GM19467 (cell line): ENCODE data around the gene HSPB6.
A peak's percentile ranks its signal among the peaks of the same experiment; 100 is the strongest.

Experiments used
- ATAC-seq: cut with Tn5 transposase; IDR thresholded peaks from one replicate; pipeline ENCODE4 v1.9.1; 2021; ENCODE audit warnings: mild to moderate bottlenecking, moderate library complexity; ENCODE audit not compliant: unreplicated experiment

Gene HSPB6

GRCh38 chr19:35746531-35746930 lies 10.3 kb downstream of the HSPB6 start:
- no peak for ATAC-seq

- no peak for ATAC-seq
These were observed 10.8 kb downstream of the HSPB6 start for GRCh38 chr19:35746087-35746462.

DNA sequence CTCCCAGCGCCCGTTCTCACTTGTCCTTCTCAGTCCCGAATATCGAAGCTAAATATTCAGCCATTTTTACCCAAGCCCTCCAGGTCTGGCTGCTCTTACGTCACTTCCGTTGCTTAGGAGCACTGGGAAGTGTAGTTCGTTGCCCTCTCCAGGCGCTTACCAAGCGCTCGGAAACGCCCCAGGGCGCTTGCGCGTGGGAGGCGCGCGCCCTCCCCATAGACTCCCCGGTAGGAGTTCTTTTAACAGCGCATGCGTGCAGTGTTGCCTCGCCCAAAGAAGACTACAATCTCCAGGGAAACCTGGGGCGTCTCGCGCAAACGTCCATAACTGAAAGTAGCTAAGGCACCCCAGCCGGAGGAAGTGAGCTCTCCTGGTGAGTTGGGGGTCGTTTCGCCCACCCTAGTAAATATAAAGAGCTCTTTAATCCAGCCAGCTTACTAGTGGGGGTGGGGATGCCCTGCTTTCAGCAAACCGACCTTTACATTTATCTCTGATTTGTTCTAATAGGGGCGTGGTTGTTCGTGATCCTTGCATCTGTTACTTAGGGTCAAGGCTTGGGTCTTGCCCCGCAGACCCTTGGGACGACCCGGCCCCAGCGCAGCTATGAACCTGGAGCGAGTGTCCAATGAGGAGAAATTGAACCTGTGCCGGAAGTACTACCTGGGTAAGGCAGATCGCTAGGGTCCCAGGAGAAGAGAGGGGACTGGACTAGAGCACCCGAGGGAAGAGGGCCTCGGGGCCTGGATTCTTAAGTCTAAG lies 11.3 kb downstream of the HSPB6 start, which contains the start of the genes PSENEN and U2AF1L4:
Gene PSENEN, plus strand, starts transcription at position 324 of the 759 bp plus-strand sequence. Its CDS starts 280 bp downstream, at position 604.
Gene U2AF1L4, minus strand, starts transcription at position 91 of the 759 bp plus-strand sequence. Its CDS starts 27 bp downstream, at position 64.
- peak; percentile 36 for ATAC-seq

GRCh38 chr19:35744430-35745327 lies 12.2 kb downstream of the HSPB6 start:
- peak; percentile 26 for ATAC-seq

- ATAC-seq, result no peak
These were observed 13.0 kb downstream of the HSPB6 start for GRCh38 chr19:35743640-35744429.

GRCh38 chr19:35742121-35742724 lies 14.6 kb downstream of the HSPB6 start, which contains the start of gene IGFLR1:
Gene IGFLR1 (minus strand): TSS chr19:35742452. CDS start chr19:35741180, 1,272 bp downstream.
- no peak for ATAC-seq

GRCh38 chr19:35741203-35741515 lies 15.7 kb downstream of the HSPB6 start:
- ATAC-seq, result no peak

DNA sequence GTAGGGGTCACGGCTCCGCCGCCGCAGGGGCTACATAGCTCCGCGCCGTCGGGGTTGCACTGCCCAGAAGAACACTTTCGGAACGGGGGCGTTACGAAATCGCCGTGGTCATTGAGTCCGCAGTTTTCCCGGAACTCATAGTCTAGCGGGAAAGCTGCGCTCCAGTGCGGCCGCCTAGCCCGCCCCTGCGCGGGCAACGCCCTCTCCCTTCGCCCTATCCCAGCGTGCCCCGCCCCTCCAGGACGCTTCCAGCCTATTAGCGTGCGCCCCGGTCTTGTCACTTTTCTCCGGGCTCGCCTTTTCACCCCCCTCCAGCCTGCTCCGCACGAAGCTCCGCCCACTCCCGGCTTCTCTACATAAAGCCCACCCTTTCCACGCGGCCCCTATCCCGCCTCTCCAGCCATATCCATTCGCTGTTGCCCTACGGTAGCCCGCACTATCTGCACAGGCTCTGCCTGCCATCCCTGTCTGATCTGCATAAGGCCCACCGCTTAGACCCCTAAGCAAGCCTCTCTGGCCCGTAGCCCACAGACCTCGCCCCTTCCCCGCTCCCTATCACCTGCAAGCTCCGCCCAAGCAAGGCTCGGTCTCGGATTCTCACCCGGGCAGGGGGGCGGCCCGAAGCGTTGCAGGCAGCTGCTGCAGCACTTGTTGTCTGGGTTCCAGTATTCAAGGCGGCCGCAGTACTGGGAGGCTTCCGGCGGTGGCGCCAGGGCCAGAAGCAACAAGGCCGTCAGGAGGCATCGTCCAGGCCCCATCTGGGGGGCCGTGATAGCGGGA lies 16.2 kb downstream of the HSPB6 start:
- ATAC-seq, result peak; percentile 44

GRCh38 chr19:35740108-35740422 lies 16.8 kb downstream of the HSPB6 start:
- ATAC-seq, result no peak

DNA sequence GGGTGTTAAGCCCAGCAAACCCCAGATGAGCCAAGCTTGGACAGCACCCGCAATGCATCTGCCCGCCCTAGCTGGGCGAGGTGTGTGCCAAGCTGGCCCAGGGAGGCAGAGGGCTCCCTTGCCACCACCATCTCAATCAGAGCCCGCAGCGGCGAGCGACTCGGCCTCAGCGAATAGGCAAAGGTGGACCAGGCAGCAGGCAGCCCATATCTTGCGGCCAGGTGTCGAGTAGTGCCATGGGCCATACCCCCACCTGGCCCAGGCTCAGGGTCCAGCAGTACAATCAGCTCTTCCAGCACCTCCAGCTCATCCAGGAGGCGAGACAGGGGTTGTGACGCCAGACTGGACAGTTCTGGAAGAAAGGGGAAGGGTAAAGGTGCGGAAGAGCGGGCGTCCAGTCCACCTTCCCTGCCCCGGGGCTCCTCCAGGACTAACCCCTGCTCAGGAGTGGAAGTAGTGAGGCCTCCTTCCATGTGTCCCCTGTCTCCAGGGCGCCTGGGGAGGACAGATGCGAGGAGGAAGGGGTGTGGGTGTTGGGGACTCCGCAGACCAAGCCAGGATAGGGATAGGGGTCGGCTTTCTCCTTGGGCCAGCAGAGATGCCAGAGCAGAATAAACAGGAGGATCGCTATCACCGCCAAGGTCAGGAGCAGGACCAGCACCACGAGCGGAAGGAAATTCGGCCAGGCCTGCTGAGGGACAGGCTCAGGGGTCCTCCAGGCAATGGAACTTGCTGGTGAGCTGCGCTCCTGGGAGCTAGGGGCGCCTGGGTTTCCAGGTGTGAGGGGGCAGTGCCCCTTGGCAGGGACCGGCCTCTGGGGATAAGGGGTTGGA lies 17.3 kb downstream of the HSPB6 start:
- ATAC-seq, result no peak

- ATAC-seq, result no peak
These were observed 18.0 kb downstream of the HSPB6 start for GRCh38 chr19:35738887-35739229.

DNA sequence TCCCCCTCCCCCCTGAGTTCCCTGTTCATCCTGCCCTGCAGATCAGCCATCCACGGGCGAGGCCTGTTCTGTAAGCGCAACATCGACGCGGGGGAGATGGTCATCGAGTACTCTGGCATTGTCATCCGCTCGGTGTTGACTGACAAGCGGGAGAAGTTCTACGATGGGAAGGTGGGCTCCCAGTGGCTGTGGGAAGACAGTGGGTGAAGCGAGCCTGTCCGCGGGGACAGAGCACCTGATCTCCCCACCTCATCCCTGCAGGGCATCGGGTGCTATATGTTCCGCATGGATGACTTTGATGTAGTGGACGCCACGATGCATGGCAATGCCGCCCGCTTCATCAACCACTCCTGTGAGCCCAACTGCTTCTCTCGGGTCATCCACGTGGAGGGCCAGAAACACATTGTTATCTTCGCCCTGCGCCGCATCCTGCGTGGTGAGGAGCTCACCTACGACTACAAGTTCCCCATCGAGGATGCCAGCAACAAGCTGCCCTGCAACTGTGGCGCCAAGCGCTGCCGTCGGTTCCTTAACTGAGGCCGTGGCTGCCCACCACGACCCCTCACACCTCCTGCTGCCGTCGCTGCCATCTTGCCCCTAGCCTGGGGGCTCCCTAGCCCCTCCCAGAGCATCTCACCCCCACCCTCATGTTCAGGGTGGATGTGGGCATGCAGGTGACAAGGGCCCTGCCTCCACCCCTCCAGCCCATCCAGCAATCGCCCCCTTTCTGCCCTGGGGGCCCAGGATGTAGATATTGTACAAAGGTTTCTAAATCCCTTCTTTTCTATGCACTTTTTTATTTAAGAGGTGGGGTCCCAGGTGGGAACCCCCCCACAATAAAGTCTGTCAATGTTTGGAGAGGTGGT lies 18.6 kb downstream of the HSPB6 start:
- no peak for ATAC-seq

DNA sequence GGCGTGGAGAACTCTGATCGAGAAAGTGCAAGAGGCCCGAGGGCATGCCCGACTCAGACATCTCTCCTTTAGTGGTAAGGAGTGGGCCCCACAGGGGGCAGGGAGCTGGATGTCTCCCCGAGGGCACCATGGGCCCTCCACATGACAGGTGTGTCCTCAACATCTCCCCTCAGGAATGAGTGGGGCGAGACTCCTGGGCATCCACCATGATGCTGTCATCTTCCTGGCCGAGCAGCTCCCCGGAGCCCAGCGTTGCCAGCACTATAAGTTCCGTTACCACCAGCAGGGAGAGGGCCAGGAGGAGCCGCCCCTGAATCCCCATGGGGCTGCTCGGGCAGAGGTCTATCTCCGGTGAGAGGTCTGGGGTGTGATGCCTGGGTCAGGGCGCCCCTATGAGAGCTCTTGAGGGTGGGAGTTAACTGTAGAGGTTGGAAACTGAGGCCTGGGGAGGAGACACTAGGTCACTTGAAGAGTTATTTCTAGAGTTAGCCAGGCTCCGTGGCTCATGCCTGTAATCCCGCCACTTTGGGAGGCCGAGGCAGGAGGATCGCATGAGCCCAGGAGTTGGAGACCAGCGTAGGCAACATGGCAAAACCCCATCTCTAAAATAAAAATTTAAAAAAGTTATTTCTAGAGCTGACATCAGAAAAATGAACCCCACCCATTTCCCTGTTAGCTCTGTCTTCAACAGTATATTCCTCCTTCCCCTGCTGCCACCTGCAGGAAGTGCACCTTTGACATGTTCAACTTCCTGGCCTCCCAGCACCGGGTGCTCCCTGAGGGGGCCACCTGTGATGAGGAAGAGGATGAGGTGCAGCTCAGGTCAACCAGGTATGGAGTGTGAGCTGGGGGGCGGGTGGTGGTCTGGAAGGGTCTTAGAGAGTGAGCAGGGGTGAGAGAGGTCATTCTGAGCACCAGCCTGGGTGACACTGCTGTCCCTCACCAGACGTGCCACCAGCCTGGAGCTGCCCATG lies 19.6 kb downstream of the HSPB6 start:
- no peak for ATAC-seq

DNA sequence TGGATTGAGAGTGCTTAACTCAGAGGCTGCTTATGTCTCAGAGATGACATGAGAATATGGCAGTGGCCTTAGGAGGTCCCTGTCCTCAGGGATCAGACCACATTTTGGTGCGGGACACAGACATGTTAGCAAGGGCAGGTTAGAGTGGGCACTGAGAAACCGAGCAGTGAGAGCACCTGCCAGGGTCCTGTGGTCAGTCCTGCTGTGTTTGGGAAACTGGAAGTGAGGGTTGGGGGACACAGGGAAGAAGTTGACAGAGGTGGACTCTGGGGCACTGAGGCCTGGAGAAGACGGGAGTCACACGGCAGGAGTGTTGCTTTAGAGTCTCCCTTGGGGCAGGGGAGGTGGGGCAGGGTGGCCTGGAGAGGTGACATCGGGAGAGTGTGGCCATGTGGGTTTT lies 21.9 kb downstream of the HSPB6 start:
- no peak for ATAC-seq

- ATAC-seq, result no peak
These were observed 22.6 kb downstream of the HSPB6 start for GRCh38 chr19:35734273-35734672.

- ATAC-seq, result no peak
These were observed 23.4 kb downstream of the HSPB6 start for GRCh38 chr19:35733180-35734125.
